ENCODE measurements around the gene EIF4EBP3.

EIF4EBP3 gene

DNA sequence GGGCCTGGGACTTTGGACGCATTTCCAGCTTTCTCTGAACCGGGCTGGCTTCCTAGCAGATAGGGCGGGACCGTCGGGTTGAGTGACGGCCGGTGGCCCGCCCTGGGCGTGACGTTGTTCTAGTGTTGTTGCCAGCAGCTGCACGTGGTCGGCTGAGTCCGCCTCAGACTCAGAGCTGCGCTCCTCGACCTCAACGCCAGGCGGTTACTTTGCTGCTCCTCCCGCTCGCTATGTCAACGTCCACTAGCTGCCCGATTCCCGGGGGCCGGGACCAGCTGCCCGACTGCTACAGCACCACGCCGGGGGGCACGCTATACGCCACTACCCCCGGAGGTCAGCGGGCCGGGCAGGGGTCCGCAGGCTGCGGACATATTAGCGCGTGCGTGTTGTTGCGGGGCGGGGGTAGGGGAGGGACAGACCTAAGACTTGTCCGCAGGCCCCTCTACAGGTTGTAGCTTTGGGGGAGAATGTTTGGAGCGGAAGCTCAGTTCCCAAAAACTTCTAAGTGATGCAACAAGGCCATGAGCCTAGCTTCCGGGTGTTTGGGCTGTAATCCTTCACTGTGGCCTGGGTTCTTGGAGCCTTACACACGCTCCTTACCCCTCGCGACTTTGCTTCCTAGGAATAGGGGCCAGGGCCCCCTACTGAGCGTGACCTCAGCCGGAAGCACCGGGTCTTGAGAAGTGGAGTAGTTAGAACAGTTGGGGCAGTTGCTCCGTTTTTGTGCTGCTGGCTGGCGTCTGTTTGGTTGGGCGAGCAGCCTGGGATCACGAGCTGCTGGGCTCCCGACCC lies at the start of gene EIF4EBP3:
EIF4EBP3 (plus strand) TSS at position 155 of the 792 bp plus-strand sequence; CDS start at position 231, 76 bp downstream.
- peak within 1 kb of the TSS; percentile 65 for H3K4me3 ChIP-seq (ENCODE audit: low read length)

DNA sequence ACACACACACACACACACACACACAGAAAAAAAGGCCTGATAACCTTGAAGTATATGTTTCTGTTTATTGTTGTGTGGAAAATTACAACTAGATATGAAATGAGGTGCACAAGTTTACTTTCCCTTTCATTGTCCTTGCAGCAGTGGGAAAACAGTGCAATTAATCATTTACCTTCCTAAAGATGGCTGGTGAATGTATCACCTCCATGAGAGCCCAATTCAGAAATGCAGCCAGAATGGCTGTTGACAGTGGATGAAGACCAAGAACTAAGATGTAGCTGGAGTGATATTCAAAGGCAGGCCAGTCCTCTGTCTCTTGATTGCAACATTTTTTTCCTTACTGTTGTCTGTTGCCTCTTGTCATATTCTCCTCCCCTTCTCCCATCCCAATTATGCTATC lies 49.6 kb upstream of the EIF4EBP3 start:
- Histone ChIP-seq H3K9ac (ENCODE audit: low read depth, low read length) (no peak overlapping the region), H3K27me3 (ENCODE audit: insufficient read depth, low read length) (no peaks in the 10 kb centered on the region), H3K4me1 (ENCODE audit: insufficient read depth, low read length) (no peaks in the 10 kb centered on the region), H3K27ac (ENCODE audit: low read length) (no peak overlapping the region), H3K9me3 (ENCODE audit: insufficient read depth, low read depth, low read length) (no peaks in the 10 kb centered on the region), H3K36me3 (ENCODE audit: insufficient read depth, low read depth, low read length) (peaks cover 45% of the 10 kb centered on the region), H3K4me3 (ENCODE audit: low read length) (no peak overlapping the region)

More for the DNA sequence above, at the start of gene EIF4EBP3:
- Histone ChIP-seq H3K27me3 (ENCODE audit: insufficient read depth, low read length) (no peaks in the 10 kb centered on the region), H3K4me1 (ENCODE audit: insufficient read depth, low read length) (peaks cover 16% of the 10 kb centered on the region), H3K27ac (ENCODE audit: low read length) (no peak within 1 kb of the TSS), H3K36me3 (ENCODE audit: insufficient read depth, low read depth, low read length) (peaks cover 57% of the 10 kb centered on the region), H3K9me3 (ENCODE audit: insufficient read depth, low read depth, low read length) (no peaks in the 10 kb centered on the region), H3K9ac (ENCODE audit: low read depth, low read length) (peak within 1 kb of the TSS; percentile 75)

DNA sequence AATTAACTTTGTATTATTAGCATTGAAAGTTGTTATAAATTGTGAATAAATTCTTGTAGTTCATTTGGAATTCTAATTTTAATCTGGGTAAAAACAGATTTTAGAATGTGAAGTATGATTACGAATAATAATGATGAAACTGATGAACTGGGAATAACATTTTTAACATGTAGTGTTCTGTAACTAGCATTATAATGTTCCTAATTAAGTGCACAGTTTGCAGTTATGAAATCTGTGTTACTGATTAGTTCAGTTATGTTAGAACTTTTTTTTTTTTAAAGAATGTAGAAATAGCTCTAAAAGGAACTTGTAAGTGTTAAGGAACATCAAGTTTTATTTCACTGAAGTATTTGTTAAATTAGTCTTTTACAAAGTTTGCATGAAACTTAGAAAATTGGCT lies 48.9 kb upstream of the EIF4EBP3 start:
- H3K36me3 ChIP-seq (ENCODE audit: insufficient read depth, low read depth, low read length) = peaks cover 43% of the 10 kb centered on the region
- H3K9ac ChIP-seq (ENCODE audit: low read depth, low read length) = no peak overlapping the region
- no peak overlapping the region for H3K4me3 ChIP-seq (ENCODE audit: low read length)

DNA sequence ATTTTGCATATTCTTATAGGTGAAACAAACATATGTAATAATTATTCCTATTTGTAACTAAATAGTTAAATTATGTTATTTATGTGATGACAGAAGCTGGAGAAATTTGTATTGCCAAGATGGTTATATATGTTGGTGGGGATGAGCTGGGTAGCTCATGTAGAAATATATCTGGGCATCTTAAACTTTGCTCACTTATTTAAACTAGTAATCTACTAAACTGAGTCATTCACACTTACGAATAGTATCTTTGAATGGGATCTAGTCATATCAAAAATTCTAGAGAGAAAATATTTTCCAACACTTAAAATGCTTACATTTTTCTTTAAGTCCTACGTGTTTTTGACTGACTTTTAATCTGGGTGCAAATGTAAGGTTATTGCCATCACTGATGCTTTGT lies 44.6 kb upstream of the EIF4EBP3 start:
- H3K27ac ChIP-seq (ENCODE audit: low read length) = no peak overlapping the region
- H3K4me1 ChIP-seq (ENCODE audit: insufficient read depth, low read length) = no peaks in the 10 kb centered on the region
- H3K36me3 ChIP-seq (ENCODE audit: insufficient read depth, low read depth, low read length) = peaks cover 49% of the 10 kb centered on the region
- H3K4me3 ChIP-seq (ENCODE audit: low read length) = no peak overlapping the region
- H3K9me3 ChIP-seq (ENCODE audit: insufficient read depth, low read depth, low read length) = no peaks in the 10 kb centered on the region
- H3K9ac ChIP-seq (ENCODE audit: low read depth, low read length) = no peak overlapping the region
- no peaks in the 10 kb centered on the region for H3K27me3 ChIP-seq (ENCODE audit: insufficient read depth, low read length)

More for the DNA sequence above, 48.9 kb upstream of the EIF4EBP3 start:
- Histone ChIP-seq H3K27me3 (ENCODE audit: insufficient read depth, low read length) (no peaks in the 10 kb centered on the region), H3K27ac (ENCODE audit: low read length) (no peak overlapping the region), H3K4me1 (ENCODE audit: insufficient read depth, low read length) (no peaks in the 10 kb centered on the region), H3K9me3 (ENCODE audit: insufficient read depth, low read depth, low read length) (no peaks in the 10 kb centered on the region)

DNA sequence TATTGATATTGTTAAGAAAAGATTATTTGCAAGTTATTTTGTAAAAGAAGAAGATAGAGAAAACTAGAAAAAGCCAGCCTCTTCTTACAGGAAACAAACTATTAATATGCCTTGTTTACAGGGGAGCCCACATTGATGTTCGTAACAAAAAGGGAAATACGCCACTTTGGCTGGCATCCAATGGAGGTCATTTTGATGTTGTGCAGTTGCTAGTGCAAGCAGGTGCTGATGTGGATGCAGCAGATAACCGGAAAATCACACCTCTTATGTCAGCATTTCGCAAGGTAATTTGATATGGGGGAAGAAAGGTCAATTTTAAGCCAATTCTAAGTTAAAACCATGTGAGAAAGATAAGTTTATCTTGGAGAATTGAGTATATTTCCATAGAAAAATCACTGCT lies 37.6 kb upstream of the EIF4EBP3 start:
- H3K9me3 ChIP-seq (ENCODE audit: insufficient read depth, low read depth, low read length) = no peaks in the 10 kb centered on the region
- no peaks in the 10 kb centered on the region for H3K4me1 ChIP-seq (ENCODE audit: insufficient read depth, low read length)
- H3K4me3 ChIP-seq (ENCODE audit: low read length) = no peak overlapping the region
- H3K36me3 ChIP-seq (ENCODE audit: insufficient read depth, low read depth, low read length) = peaks cover 97% of the 10 kb centered on the region
- no peaks in the 10 kb centered on the region for H3K27me3 ChIP-seq (ENCODE audit: insufficient read depth, low read length)
- H3K9ac ChIP-seq (ENCODE audit: low read depth, low read length) = no peak overlapping the region
- no peak overlapping the region for H3K27ac ChIP-seq (ENCODE audit: low read length)

DNA sequence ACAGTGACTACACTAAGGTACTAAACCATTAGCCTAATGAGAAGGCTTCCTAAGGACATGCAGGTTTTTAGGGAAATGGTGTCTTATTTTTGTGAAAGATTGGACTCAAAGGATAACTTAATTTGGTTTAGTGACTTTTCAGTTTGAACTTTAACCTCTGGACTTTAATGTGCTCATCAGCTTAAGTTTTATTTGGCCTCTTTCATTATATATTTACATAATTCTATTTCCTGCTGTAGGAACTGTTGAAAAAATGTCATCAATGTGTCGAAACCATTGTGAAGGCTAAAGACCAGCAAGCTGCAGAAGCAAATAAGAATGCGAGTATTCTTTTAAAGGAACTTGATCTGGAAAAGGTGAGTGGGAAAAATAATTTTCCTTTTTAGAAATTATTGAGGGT lies 34.3 kb upstream of the EIF4EBP3 start:
- no peaks in the 10 kb centered on the region for H3K9me3 ChIP-seq (ENCODE audit: insufficient read depth, low read depth, low read length)
- peaks cover 72% of the 10 kb centered on the region for H3K36me3 ChIP-seq (ENCODE audit: insufficient read depth, low read depth, low read length)
- H3K9ac ChIP-seq (ENCODE audit: low read depth, low read length) = no peak overlapping the region
- H3K4me1 ChIP-seq (ENCODE audit: insufficient read depth, low read length) = no peaks in the 10 kb centered on the region
- H3K4me3 ChIP-seq (ENCODE audit: low read length) = no peak overlapping the region
- H3K27me3 ChIP-seq (ENCODE audit: insufficient read depth, low read length) = no peaks in the 10 kb centered on the region
- no peak overlapping the region for H3K27ac ChIP-seq (ENCODE audit: low read length)

DNA sequence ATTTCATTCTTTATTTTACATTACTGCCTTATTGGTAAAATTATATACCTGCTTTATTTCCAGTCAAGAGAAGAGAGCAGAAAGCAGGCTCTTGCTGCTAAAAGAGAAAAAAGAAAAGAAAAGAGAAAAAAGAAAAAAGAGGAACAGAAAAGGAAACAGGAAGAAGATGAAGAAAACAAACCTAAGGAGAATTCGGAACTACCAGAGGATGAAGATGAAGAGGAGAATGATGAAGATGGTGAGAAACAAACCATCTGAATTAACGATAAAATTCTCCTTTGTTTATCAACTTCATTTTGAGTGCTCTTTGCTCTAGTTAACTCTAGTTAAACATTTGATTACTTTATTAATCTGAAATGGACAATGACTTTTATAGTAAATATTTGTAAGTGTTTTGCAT lies 23.5 kb upstream of the EIF4EBP3 start:
- no peaks in the 10 kb centered on the region for H3K4me1 ChIP-seq (ENCODE audit: insufficient read depth, low read length)
- no peaks in the 10 kb centered on the region for H3K27me3 ChIP-seq (ENCODE audit: insufficient read depth, low read length)
- peaks cover 59% of the 10 kb centered on the region for H3K36me3 ChIP-seq (ENCODE audit: insufficient read depth, low read depth, low read length)
- H3K27ac ChIP-seq (ENCODE audit: low read length) = no peak overlapping the region
- H3K9ac ChIP-seq (ENCODE audit: low read depth, low read length) = no peak overlapping the region
- H3K4me3 ChIP-seq (ENCODE audit: low read length) = no peak overlapping the region
- H3K9me3 ChIP-seq (ENCODE audit: insufficient read depth, low read depth, low read length) = no peaks in the 10 kb centered on the region

DNA sequence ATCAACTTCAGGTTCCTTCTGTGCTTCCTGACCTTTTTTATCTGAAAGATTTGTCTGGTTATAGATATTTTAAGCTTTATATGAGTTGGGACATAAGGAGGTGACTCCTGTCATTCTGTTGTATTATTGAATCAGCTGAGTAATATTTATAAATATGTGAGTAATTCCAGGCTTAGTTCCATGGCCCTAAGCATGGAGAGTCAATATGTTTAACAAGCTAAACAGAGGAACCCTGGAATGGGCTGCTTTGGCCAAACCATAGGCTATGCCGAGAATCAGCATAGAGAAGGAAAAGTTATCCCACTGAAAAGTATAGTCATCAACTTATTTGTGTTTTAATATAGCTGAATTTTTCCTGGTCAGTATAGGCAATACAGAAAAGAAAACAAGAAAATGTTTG lies 7.2 kb upstream of the EIF4EBP3 start:
- Histone ChIP-seq H3K36me3 (ENCODE audit: insufficient read depth, low read depth, low read length) (peaks cover 88% of the 10 kb centered on the region), H3K27me3 (ENCODE audit: insufficient read depth, low read length) (no peaks in the 10 kb centered on the region), H3K27ac (ENCODE audit: low read length) (no peak overlapping the region), H3K9ac (ENCODE audit: low read depth, low read length) (no peak overlapping the region), H3K4me1 (ENCODE audit: insufficient read depth, low read length) (no peaks in the 10 kb centered on the region), H3K4me3 (ENCODE audit: low read length) (no peak overlapping the region), H3K9me3 (ENCODE audit: insufficient read depth, low read depth, low read length) (no peaks in the 10 kb centered on the region)

DNA sequence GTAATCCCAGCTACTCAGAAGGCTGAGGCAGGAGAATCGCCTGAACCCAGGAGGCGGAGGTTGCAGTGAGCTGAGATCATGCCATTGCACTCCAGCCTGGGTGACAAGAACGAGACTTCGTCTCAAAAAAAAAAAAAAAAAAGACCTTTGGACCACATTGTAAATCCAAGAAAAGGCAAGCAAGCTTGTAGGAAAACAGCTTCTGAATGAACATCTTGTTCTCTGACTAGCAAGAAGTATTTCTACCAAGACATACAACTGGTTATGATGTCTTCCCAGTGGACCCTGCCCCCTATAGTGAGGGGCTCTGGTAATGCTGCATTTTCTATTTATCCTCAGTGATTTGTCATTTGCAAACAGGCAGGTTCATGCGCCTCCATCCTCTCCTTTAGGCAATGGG lies 4.5 kb upstream of the EIF4EBP3 start:
- Histone ChIP-seq H3K27me3 (ENCODE audit: insufficient read depth, low read length) (no peaks in the 10 kb centered on the region), H3K4me1 (ENCODE audit: insufficient read depth, low read length) (peaks cover 9% of the 10 kb centered on the region; the same call in 1 of the 2 replicates), H3K9me3 (ENCODE audit: insufficient read depth, low read depth, low read length) (no peaks in the 10 kb centered on the region), H3K4me3 (ENCODE audit: low read length) (no peak overlapping the region), H3K9ac (ENCODE audit: low read depth, low read length) (no peak overlapping the region), H3K27ac (ENCODE audit: low read length) (no peak overlapping the region), H3K36me3 (ENCODE audit: insufficient read depth, low read depth, low read length) (peaks cover 61% of the 10 kb centered on the region)

DNA sequence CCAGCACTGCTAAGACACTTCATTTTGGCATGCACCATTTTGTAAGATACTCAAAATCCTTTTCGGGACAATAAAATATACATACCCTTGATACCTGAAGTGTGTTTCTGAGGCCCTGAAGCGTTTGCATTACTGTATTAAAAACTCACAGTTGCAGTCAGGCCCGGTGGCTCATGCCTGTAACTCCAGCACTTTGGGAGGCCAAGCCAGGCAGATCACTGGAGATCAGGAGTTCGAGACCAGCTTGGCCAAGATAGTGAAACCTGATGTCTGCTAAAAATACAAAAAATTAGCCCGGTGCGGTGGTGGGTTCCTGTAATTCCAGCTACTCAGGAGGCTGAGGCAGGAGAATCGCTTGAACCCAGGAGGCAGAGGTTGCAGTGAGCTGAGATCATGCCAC lies 2.5 kb upstream of the EIF4EBP3 start:
- Histone ChIP-seq H3K9me3 (ENCODE audit: insufficient read depth, low read depth, low read length) (no peaks in the 10 kb centered on the region), H3K36me3 (ENCODE audit: insufficient read depth, low read depth, low read length) (peaks cover 56% of the 10 kb centered on the region), H3K27me3 (ENCODE audit: insufficient read depth, low read length) (no peaks in the 10 kb centered on the region), H3K9ac (ENCODE audit: low read depth, low read length) (no peak overlapping the region), H3K4me1 (ENCODE audit: insufficient read depth, low read length) (peaks cover 16% of the 10 kb centered on the region), H3K27ac (ENCODE audit: low read length) (no peak overlapping the region), H3K4me3 (ENCODE audit: low read length) (no peak overlapping the region)

DNA sequence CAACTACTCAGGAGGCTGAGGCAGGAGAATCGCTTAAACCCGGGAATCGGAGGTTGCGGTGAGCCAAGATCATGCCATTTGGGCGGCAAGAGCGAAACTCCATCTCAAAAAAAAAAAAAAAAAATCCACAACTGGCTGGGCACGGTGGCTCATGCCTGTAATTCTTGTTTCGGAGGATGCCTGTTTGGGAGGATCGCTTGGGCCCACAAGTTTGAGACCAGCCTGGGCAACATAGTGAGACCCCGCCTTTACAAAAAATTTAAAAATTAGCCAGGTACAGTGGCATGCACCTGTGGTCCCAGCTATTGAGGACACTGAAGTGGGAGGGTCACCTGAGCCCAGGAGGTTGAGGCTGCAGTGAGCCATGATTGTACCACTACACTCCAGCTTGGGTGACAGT lies 1.9 kb upstream of the EIF4EBP3 start:
- Histone ChIP-seq H3K36me3 (ENCODE audit: insufficient read depth, low read depth, low read length) (peaks cover 56% of the 10 kb centered on the region), H3K27ac (ENCODE audit: low read length) (no peak overlapping the region)

DNA sequence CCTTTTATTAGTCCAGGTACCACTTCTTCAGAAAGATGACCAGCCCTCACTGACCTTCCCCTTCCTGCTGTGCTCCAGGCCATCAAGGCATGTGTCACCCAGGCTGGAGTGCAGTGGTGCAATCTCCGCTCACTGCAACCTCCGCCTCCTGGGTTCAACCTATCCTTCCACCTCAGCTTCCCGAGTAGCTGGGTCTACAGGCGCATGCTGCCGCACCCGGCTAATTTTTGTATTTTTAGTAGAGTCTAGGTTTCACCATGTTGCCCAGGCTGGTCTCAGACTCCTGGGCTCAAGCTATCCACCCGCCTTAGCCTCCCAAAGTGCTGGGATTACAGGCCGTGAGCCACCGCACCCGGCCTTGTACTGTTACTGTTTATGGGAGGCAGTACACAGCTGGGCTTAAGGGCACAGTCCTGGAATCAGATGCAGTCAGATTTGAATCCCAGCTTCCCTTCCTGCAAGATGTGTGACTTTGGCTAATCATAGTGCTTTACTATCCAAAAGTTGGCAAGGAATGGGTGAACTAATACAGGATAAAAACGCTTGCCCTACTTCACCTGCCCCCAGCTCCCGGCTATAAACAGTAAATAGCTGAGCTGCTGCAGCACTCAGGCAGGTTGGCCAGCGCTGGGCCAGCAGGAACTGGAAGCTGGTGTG lies 483 bp upstream of the EIF4EBP3 start:
- no peak overlapping the region for H3K27ac ChIP-seq (ENCODE audit: low read length)
- H3K9me3 ChIP-seq (ENCODE audit: insufficient read depth, low read depth, low read length) = no peaks in the 10 kb centered on the region
- H3K36me3 ChIP-seq (ENCODE audit: insufficient read depth, low read depth, low read length) = peaks cover 56% of the 10 kb centered on the region
- peak overlapping the region; percentile 72; the same call in 1 of the 2 replicates for H3K9ac ChIP-seq (ENCODE audit: low read depth, low read length)
- H3K27me3 ChIP-seq (ENCODE audit: insufficient read depth, low read length) = no peaks in the 10 kb centered on the region
- peak overlapping the region; percentile 65 for H3K4me3 ChIP-seq (ENCODE audit: low read length)
- peaks cover 16% of the 10 kb centered on the region for H3K4me1 ChIP-seq (ENCODE audit: insufficient read depth, low read length)

More for the DNA sequence above, 1.9 kb upstream of the EIF4EBP3 start:
- Histone ChIP-seq H3K4me3 (ENCODE audit: low read length) (no peak overlapping the region), H3K9me3 (ENCODE audit: insufficient read depth, low read depth, low read length) (no peaks in the 10 kb centered on the region), H3K9ac (ENCODE audit: low read depth, low read length) (no peak overlapping the region), H3K27me3 (ENCODE audit: insufficient read depth, low read length) (no peaks in the 10 kb centered on the region), H3K4me1 (ENCODE audit: insufficient read depth, low read length) (peaks cover 16% of the 10 kb centered on the region)
